Measurements from ENCODE around the gene EHD1. TPM values are rescaled to one million over a fixed set of nuclear protein-coding genes. Genes with fewer than 3 reads are reported as not detected.

The EHD1 gene
- total and polyA plus RNA-seq, 2 experiments from 2014 or later, result 55.2 to 90.2 TPM

DNA sequence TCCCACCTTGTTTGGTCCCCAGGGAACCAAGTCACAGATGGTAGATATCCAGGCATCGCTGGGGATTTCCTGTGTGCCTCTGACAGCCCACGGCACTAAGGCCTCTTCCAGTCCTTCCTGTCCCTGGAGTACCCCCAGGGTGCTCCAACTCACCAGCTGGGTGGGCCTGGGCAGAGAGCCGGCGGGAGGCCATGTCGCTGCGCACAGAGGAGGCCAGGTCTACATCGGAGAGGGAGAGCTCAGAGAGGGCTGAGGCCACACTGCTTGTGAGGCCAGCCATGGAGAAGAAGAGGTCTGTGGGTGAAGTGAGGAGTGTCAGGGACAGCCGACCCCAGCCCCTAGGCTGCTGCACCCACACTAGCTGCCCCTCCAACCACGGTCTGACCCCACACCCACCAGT lies 33.3 kb upstream of the EHD1 start:
- WGBS, 2 experiments (ENCODE audit: low coverage in 1 of 2, low lambda C conversion rate in 2 of 2, missing lambda C conversion rate in 2 of 2), result 95 to 98% methylated on average over 9 of the region's 9 CpGs
- in situ Hi-C loops (cut with MboI), result no loop called here
- no peaks in the 10 kb centered on the region; the same call in 1 of the 2 replicates for H3K36me3 ChIP-seq (ENCODE audit: low read depth)

GRCh38 chr11:64911142-64911541 lies 32.7 kb upstream of the EHD1 start:
- Histone ChIP-seq H3K4me3 (no peak overlapping the region), H3K36me3 (ENCODE audit: low read depth) (no peaks in the 10 kb centered on the region; the same call in 1 of the 2 replicates), H3F3A (ENCODE audit: insufficient read depth) (no peaks in the 10 kb centered on the region), H3K27me3 (replicated peaks; ENCODE audit: insufficient read depth) (no peaks in the 10 kb centered on the region), H3K4me1 (ENCODE audit: insufficient read depth) (no peaks in the 10 kb centered on the region), H3K9me3 (ENCODE audit: low read depth) (no peaks in the 10 kb centered on the region), H3K4me2 (ENCODE audit: unreplicated experiment) (no peak overlapping the region), H2AFZ (no peak overlapping the region), H3K27ac (no peak overlapping the region), H4K20me1 (ENCODE audit: insufficient read depth) (no peaks in the 10 kb centered on the region), H3K9me2 (ENCODE audit: insufficient read depth) (no peaks in the 10 kb centered on the region), H3K9ac (no peak overlapping the region), H3K79me2 (ENCODE audit: insufficient read depth) (peaks cover 11% of the 10 kb centered on the region)
- TF ChIP-seq EZH2phosphoT487 (IDR thresholded peaks at IDR 0.05; ENCODE audit: insufficient read depth, low read depth) (no peak), EZH2 (IDR thresholded peaks at IDR 0.05; ENCODE audit: insufficient read depth, poor library complexity, severe bottlenecking) (no peak)
- no peak for DNase-seq
- in situ Hi-C loops (cut with MboI), result no loop called here
- 91 to 95% methylated on average over 7 of the region's 7 CpGs for WGBS, 2 experiments (ENCODE audit: low coverage in 1 of 2, low lambda C conversion rate in 2 of 2, missing lambda C conversion rate in 2 of 2)

More for the DNA sequence above, 33.3 kb upstream of the EHD1 start:
- Histone ChIP-seq H3K27me3 (replicated peaks; ENCODE audit: insufficient read depth) (no peaks in the 10 kb centered on the region), H3K4me2 (ENCODE audit: unreplicated experiment) (no peak overlapping the region), H3F3A (ENCODE audit: insufficient read depth) (no peaks in the 10 kb centered on the region), H3K4me1 (ENCODE audit: insufficient read depth) (no peaks in the 10 kb centered on the region), H3K4me3 (no peak overlapping the region), H3K79me2 (ENCODE audit: insufficient read depth) (peaks cover 17% of the 10 kb centered on the region), H2AFZ (no peak overlapping the region), H3K27ac (no peak overlapping the region), H3K9ac (no peak overlapping the region), H3K9me3 (ENCODE audit: low read depth) (no peaks in the 10 kb centered on the region), H4K20me1 (ENCODE audit: insufficient read depth) (no peaks in the 10 kb centered on the region), H3K9me2 (ENCODE audit: insufficient read depth) (no peaks in the 10 kb centered on the region)
- DNase-seq, result no peak
- TF ChIP-seq EZH2 (IDR thresholded peaks at IDR 0.05; ENCODE audit: insufficient read depth, poor library complexity, severe bottlenecking) (no peak), EZH2phosphoT487 (IDR thresholded peaks at IDR 0.05; ENCODE audit: insufficient read depth, low read depth) (no peak)

DNA sequence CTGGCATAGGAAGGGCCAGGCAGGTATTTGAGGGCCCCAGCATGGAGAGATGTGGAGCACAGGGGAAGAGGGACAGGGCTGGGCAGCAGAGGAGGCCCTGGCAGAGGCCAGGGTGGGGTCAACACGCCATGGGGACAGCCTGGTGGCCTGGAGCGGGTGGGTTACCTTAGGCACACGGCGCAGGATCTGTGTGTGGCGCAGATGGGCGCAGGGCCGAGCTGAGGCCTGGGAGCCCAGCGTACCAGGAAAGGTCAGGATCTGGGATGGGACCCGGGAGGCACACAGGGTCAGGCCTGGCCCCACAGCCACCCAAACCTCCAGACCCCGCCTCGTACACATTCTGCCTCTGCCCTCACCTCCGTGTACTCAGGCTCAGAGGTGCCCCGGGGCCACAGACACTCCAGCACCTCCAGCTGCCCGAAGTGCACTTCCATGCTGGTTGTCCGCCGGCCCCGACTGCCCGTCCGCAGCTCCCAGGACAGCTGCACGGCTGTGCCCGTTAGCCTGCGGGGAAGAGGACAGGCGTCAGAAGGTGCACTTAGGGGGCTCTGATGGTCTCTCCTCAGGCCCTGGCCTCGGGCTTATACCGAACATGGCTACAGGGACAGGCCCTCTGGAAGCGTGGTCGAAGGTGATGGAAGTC lies 32.2 kb upstream of the EHD1 start:
- Histone ChIP-seq H2AFZ (no peak overlapping the region), H4K20me1 (ENCODE audit: insufficient read depth) (no peaks in the 10 kb centered on the region), H3K36me3 (ENCODE audit: low read depth) (no peaks in the 10 kb centered on the region; the same call in 1 of the 2 replicates), H3K27ac (no peak overlapping the region), H3K9me3 (ENCODE audit: low read depth) (no peaks in the 10 kb centered on the region), H3F3A (ENCODE audit: insufficient read depth) (no peaks in the 10 kb centered on the region), H3K4me1 (ENCODE audit: insufficient read depth) (no peaks in the 10 kb centered on the region), H3K4me3 (no peak overlapping the region), H3K9ac (no peak overlapping the region), H3K27me3 (replicated peaks; ENCODE audit: insufficient read depth) (no peaks in the 10 kb centered on the region), H3K79me2 (ENCODE audit: insufficient read depth) (peaks cover 6% of the 10 kb centered on the region), H3K4me2 (ENCODE audit: unreplicated experiment) (no peak overlapping the region), H3K9me2 (ENCODE audit: insufficient read depth) (no peaks in the 10 kb centered on the region)
- in situ Hi-C loops (cut with MboI), result no loop called here
- TF ChIP-seq EZH2phosphoT487 (IDR thresholded peaks at IDR 0.05; ENCODE audit: insufficient read depth, low read depth) (no peak), EZH2 (IDR thresholded peaks at IDR 0.05; ENCODE audit: insufficient read depth, poor library complexity, severe bottlenecking) (no peak)
- 88 to 90% methylated on average over 16 to 25 of the region's 27 CpGs for WGBS, 2 experiments (ENCODE audit: low coverage in 1 of 2, low lambda C conversion rate in 2 of 2, missing lambda C conversion rate in 2 of 2)
- no peak for DNase-seq

- Histone ChIP-seq H3K4me3 (no peak overlapping the region), H3K27me3 (replicated peaks; ENCODE audit: insufficient read depth) (no peaks in the 10 kb centered on the region), H3K9ac (no peak overlapping the region), H3K27ac (no peak overlapping the region), H3K4me1 (ENCODE audit: insufficient read depth) (no peaks in the 10 kb centered on the region), H3F3A (ENCODE audit: insufficient read depth) (no peaks in the 10 kb centered on the region), H3K9me3 (ENCODE audit: low read depth) (no peaks in the 10 kb centered on the region), H2AFZ (no peak overlapping the region), H3K79me2 (ENCODE audit: insufficient read depth) (no peaks in the 10 kb centered on the region), H3K36me3 (ENCODE audit: low read depth) (no peaks in the 10 kb centered on the region; the same call in 1 of the 2 replicates), H3K9me2 (ENCODE audit: insufficient read depth) (no peaks in the 10 kb centered on the region), H3K4me2 (ENCODE audit: unreplicated experiment) (no peak overlapping the region), H4K20me1 (ENCODE audit: insufficient read depth) (no peaks in the 10 kb centered on the region)
- WGBS, 2 experiments (ENCODE audit: low coverage in 1 of 2, low lambda C conversion rate in 2 of 2, missing lambda C conversion rate in 2 of 2), result 90 to 91% methylated on average over 29 to 35 of the region's 39 CpGs
- TF ChIP-seq EZH2phosphoT487 (IDR thresholded peaks at IDR 0.05; ENCODE audit: insufficient read depth, low read depth), result no peak
- TF ChIP-seq EZH2 (IDR thresholded peaks at IDR 0.05; ENCODE audit: insufficient read depth, poor library complexity, severe bottlenecking), result no peak
- in situ Hi-C loops (cut with MboI), result no loop called here
- DNase-seq, result no peak
These were observed 31.4 kb upstream of the EHD1 start for GRCh38 chr11:64909653-64910343.

Measured in GM23248 (cell line).